H1 (cell line): Measurements from ENCODE around the gene RHO. TPM values are rescaled to one million over a fixed set of nuclear protein-coding genes. Genes with fewer than 3 reads are reported as not detected.

ENCODE experiments used
- CTCF ChIA-PET: fragments of 300-600 bp; sonication (Branson Sonifier 250); formaldehyde crosslinking; loops from one replicate; lab custom pipeline; 2021; ENCODE audit not compliant: partially characterized antibody; lab: Charles Lee
- POLR2A ChIA-PET: fragments of 300-600 bp; sonication (Branson Sonifier 250); formaldehyde crosslinking; loops from one replicate; lab custom pipeline; 2021; ENCODE audit warnings: inconsistent platforms; ENCODE audit not compliant: partially characterized antibody; lab: Charles Lee
- DNase-seq, 2 experiments: peaks; one replicate each; pipeline versions ENCODE4 v3.0.0 to v3.0.0-alpha.2; 2010 to 2022; ENCODE audit warnings: low spot score in 2 of 2, low read depth in 1 of 2, mixed read lengths in 1 of 2
- FAIRE-seq: peaks from 2 replicates; lab custom pipeline; 2011; peaks lifted over from hg19 to GRCh38; lab: Jason Lieb, UNC
- H2AFZ ChIP-seq: 2 replicates; pipeline ENCODE4 v1.8.1; 2012; ENCODE audit warnings: low read length, inconsistent platforms
- H2AK5ac ChIP-seq: 2 replicates; pipeline ENCODE4 v1.6.1; 2013; ENCODE audit warnings: low read depth, low read length
- H2BK120ac ChIP-seq: replicated peaks from 2 replicates; pipeline ENCODE3; 2013; ENCODE audit warnings: low read depth, low read length, inconsistent platforms
- H2BK12ac ChIP-seq: 2 replicates; pipeline ENCODE4 v1.6.1; 2013; ENCODE audit warnings: low read depth, low read length
- H2BK15ac ChIP-seq: 2 replicates; pipeline ENCODE4 v1.6.1; 2013; ENCODE audit warnings: low read length
- H2BK20ac ChIP-seq: 2 replicates; pipeline ENCODE4 v1.6.1; 2013; ENCODE audit warnings: low read length
- H2BK5ac ChIP-seq: 2 replicates; pipeline ENCODE4 v1.6.1; 2013; ENCODE audit warnings: low read depth, low read length
- H3K14ac ChIP-seq: 2 replicates; pipeline ENCODE4 v1.6.1; 2013; ENCODE audit warnings: inconsistent platforms; ENCODE audit not compliant: insufficient read length
- H3K18ac ChIP-seq: 2 replicates; pipeline ENCODE4 v1.6.1; 2013; ENCODE audit warnings: low read length; ENCODE audit errors: extremely low read depth
- H3K23ac ChIP-seq: 2 replicates; pipeline ENCODE4 v1.6.1; 2013; ENCODE audit warnings: inconsistent platforms; ENCODE audit not compliant: insufficient read length
- H3K23me2 ChIP-seq: 2 replicates; pipeline ENCODE4 v1.6.1; 2013; ENCODE audit warnings: low read depth, low read length
- H3K27ac ChIP-seq: 2 replicates; pipeline ENCODE4 v1.6.1; 2011; ENCODE audit warnings: low read depth, low read length, inconsistent platforms
- H3K27me3 ChIP-seq, 4 experiments: replicated peaks in 1 of 4; 1 replicate in 1 of 4; 2 replicates in 3 of 4; pipeline versions ENCODE4 v1.6.1 to v1.8.1; 2011 to 2013; ENCODE audit warnings: low read length in 3 of 4, mild to moderate bottlenecking in 3 of 4, inconsistent platforms in 2 of 4, mixed read lengths in 2 of 4, moderate library complexity in 1 of 4; ENCODE audit not compliant: control insufficient read depth in 3 of 4, insufficient read depth in 3 of 4; ENCODE audit errors: extremely low read depth in 1 of 4
- H3K36me3 ChIP-seq, 4 experiments: 2 replicates each; pipeline versions ENCODE4 v1.6.1 to v1.8.1; 2011 to 2013; ENCODE audit warnings: mild to moderate bottlenecking in 4 of 4, low read length in 3 of 4, moderate library complexity in 2 of 4, control low read depth in 1 of 4, inconsistent platforms in 1 of 4; ENCODE audit not compliant: insufficient read depth in 4 of 4, control insufficient read depth in 2 of 4
- H3K4ac ChIP-seq: replicated peaks from 2 replicates; pipeline ENCODE3; 2013; ENCODE audit warnings: low read length, low read depth, mixed read lengths, inconsistent platforms; ENCODE audit not compliant: insufficient read length
- H3K4me1 ChIP-seq, 4 experiments: replicated peaks in 1 of 4; 1 replicate in 1 of 4; 2 replicates in 3 of 4; pipeline versions ENCODE4 v1.6.1 to v1.8.1; 2011 to 2013; ENCODE audit warnings: low read length in 3 of 4, inconsistent platforms in 2 of 4, mixed read lengths in 1 of 4; ENCODE audit not compliant: insufficient read depth in 4 of 4, control insufficient read depth in 3 of 4
- H3K4me2 ChIP-seq, 2 experiments: 2 replicates each; pipeline versions ENCODE4 v1.6.1 to v1.8.1; 2011 to 2013; ENCODE audit warnings: low read depth in 2 of 2, low read length in 2 of 2, control low read depth in 1 of 2, inconsistent platforms in 1 of 2, mild to moderate bottlenecking in 1 of 2; ENCODE audit not compliant: insufficient read depth in 1 of 2
- H3K4me3 ChIP-seq, 4 experiments: fragments of 200-600, 300-600 bp in 1 of 4; sonication (generic), shearing (Covaris generic), sonication (Bioruptor Twin) in 1 of 4; 2 replicates each; pipeline versions ENCODE4 v1.5.1 to v1.8.1; 2011 to 2016; ENCODE audit warnings: low read length in 4 of 4, low read depth in 3 of 4, control low read depth in 2 of 4, inconsistent platforms in 2 of 4, mild to moderate bottlenecking in 2 of 4, mixed read lengths in 1 of 4, moderate library complexity in 1 of 4; ENCODE audit not compliant: insufficient read depth in 2 of 4; ENCODE audit errors: extremely low read depth in 1 of 4
- H3K56ac ChIP-seq: replicated peaks from 2 replicates; pipeline ENCODE3; 2013; ENCODE audit warnings: low read depth, mild to moderate bottlenecking, mixed read lengths, low read length, inconsistent platforms; ENCODE audit not compliant: insufficient read length
- H3K79me1 ChIP-seq: 2 replicates; pipeline ENCODE4 v1.6.1; 2013; ENCODE audit warnings: low read depth, low read length, control low read depth
- H3K79me2 ChIP-seq, 2 experiments: 2 replicates each; pipeline versions ENCODE4 v1.6.1 to v1.8.1; 2012 to 2013; ENCODE audit warnings: low read length in 2 of 2, mild to moderate bottlenecking in 2 of 2, inconsistent platforms in 1 of 2; ENCODE audit not compliant: insufficient read depth in 2 of 2, control insufficient read depth in 1 of 2
- H3K9ac ChIP-seq, 4 experiments: replicated peaks in 1 of 4; 1 replicate in 1 of 4; 2 replicates in 3 of 4; pipeline versions ENCODE4 v1.6.1 to v1.8.1; 2011 to 2013; ENCODE audit warnings: low read depth in 3 of 4, low read length in 3 of 4, control low read depth in 2 of 4, mild to moderate bottlenecking in 2 of 4, moderate library complexity in 2 of 4, inconsistent platforms in 1 of 4; ENCODE audit errors: extremely low read depth in 1 of 4
- H3K9me3 ChIP-seq, 2 experiments: 2 replicates each; pipeline versions ENCODE4 v1.6.1 to v1.8.1; 2012 to 2013; ENCODE audit warnings: mild to moderate bottlenecking in 2 of 2, moderate library complexity in 2 of 2, control low read depth in 1 of 2, inconsistent platforms in 1 of 2, low read depth in 1 of 2, low read length in 1 of 2, mixed read lengths in 1 of 2; ENCODE audit not compliant: insufficient read depth in 2 of 2
- H4K20me1 ChIP-seq, 2 experiments: replicated peaks in 1 of 2; 2 replicates each; pipeline versions ENCODE3 to v1.8.1; 2011 to 2013; ENCODE audit warnings: inconsistent platforms in 2 of 2, low read length in 2 of 2, mild to moderate bottlenecking in 1 of 2; ENCODE audit not compliant: insufficient read depth in 2 of 2, control insufficient read depth in 1 of 2
- H4K5ac ChIP-seq: 2 replicates; pipeline ENCODE4 v1.6.1; 2013; ENCODE audit warnings: low read length, low read depth, mixed read lengths, inconsistent platforms; ENCODE audit not compliant: insufficient read length
- H4K8ac ChIP-seq: 2 replicates; pipeline ENCODE4 v1.8.0; 2013; ENCODE audit warnings: mild to moderate bottlenecking, moderate library complexity, low read length, inconsistent platforms; ENCODE audit not compliant: insufficient read depth; ENCODE audit errors: extremely low read depth
- H4K91ac ChIP-seq: replicated peaks from 2 replicates; pipeline ENCODE3; 2013; ENCODE audit warnings: low read length, mixed read lengths, inconsistent platforms; ENCODE audit not compliant: insufficient read length
- ATF2 ChIP-seq: IDR thresholded peaks from 2 replicates; pipeline ENCODE4 v1.6.1; 2012; ENCODE audit warnings: low read length, inconsistent platforms
- ATF3 ChIP-seq: IDR thresholded peaks from 2 replicates; pipeline ENCODE4 v1.6.1; 2011; ENCODE audit warnings: low read depth, mild to moderate bottlenecking, low read length; ENCODE audit not compliant: insufficient read depth
- EZH2 ChIP-seq: fragments of 200-600 bp; sonication (generic); IDR thresholded peaks from 2 replicates; pipeline ENCODE4 v1.7.1; 2012; ENCODE audit warnings: low read depth, mild to moderate bottlenecking, moderate library complexity, low read length, inconsistent platforms; ENCODE audit not compliant: severe bottlenecking
- MAX ChIP-seq: IDR thresholded peaks from 2 replicates; pipeline ENCODE4 v1.6.1; 2012; ENCODE audit warnings: inconsistent platforms
- POU5F1 ChIP-seq: IDR thresholded peaks from 2 replicates; pipeline ENCODE4 v1.6.1; 2011; ENCODE audit warnings: low read depth, mild to moderate bottlenecking, low read length, moderate library complexity
- RNF2 ChIP-seq: fragments of 200-900, 300-1000 bp; sonication (generic); IDR thresholded peaks from 2 replicates; pipeline ENCODE4 v1.7.1; 2016; ENCODE audit warnings: borderline replicate concordance, low read depth, mild to moderate bottlenecking, antibody characterized with exemption, low read length; ENCODE audit not compliant: poor library complexity, severe bottlenecking; ENCODE audit errors: missing control alignments
- SP4 ChIP-seq: IDR thresholded peaks from 2 replicates; pipeline ENCODE4 v1.6.1; 2012; ENCODE audit warnings: low read length, inconsistent platforms
- WGBS, 2 experiments: shearing (Covaris generic) in 1 of 2; methylation state at CpG; one replicate each; pipeline versions ENCODE4 v1.1.6 to v1.1.7; 2013 to 2015; ENCODE audit warnings: low lambda C conversion rate in 2 of 2, mixed read lengths in 2 of 2, inconsistent platforms in 1 of 2, low coverage in 1 of 2, missing lambda C conversion rate in 1 of 2; ENCODE audit not compliant: insufficient replicate concordance in 2 of 2, insufficient coverage in 1 of 2, insufficient read length in 1 of 2; ENCODE audit errors: extremely low coverage in 1 of 2, missing lambda C conversion rate in 1 of 2; 5-methylcytosine and 5-hydroxymethylcytosine counted together
- polyA plus RNA-seq, 7 experiments: library from polyadenylated mRNA; depleted of rRNA in 3 of 7; stranded (reverse) in 5 of 7; unstranded in 2 of 7; fragments of >200 nt in 5 of 7; fragments of 200-250 nt in 2 of 7; gene quantifications; 1 replicate in 5 of 7; 2 replicates in 1 of 7; 4 replicates in 1 of 7; pipeline versions ENCODE4 v1.2.1 to v1.2.3, GENCODE V29; 2011 to 2013; ENCODE audit warnings: missing spikeins in 2 of 7, mixed read lengths in 2 of 7
- total RNA-seq: library from RNA; stranded (reverse); fragmentation: NEBNext Ultra II Directional; extraction: Animal tissue kit (Norgen Biotek cat#: 25700); gene quantifications from 2 replicates; pipeline ENCODE4 v1.2.1, GENCODE V29; 2021

RHO gene
- total and polyA plus RNA-seq, 2 of the 8 experiments (the other 6 are each of a cell fraction or from before 2014, with no cell fraction given), result not detected

- Histone ChIP-seq H3K9me3 (no peaks in the 10 kb centered on the region), H2BK20ac (no peak overlapping the region), H3K4me3 (no peak overlapping the region), H3K4me2 (no peak overlapping the region), H3K36me3 (no peaks in the 10 kb centered on the region), H4K8ac (no peak overlapping the region), H3K23ac (no peak overlapping the region), H2BK5ac (no peak overlapping the region), H3K9ac (no peak overlapping the region), H4K20me1 (no peaks in the 10 kb centered on the region), H2AK5ac (no peak overlapping the region), H3K18ac (no peak overlapping the region; the same call in 1 of the 2 replicates), H3K23me2 (peaks cover 2% of the 10 kb centered on the region; the same call in 1 of the 2 replicates), H2AFZ (no peak overlapping the region), H3K4ac (no peak overlapping the region), H2BK15ac (0 out of 2 replicates have a peak overlapping the region, but pooled peaks have one; percentile 92), H3K27me3 (no peaks in the 10 kb centered on the region), H3K27ac (no peak overlapping the region), H2BK120ac (no peak overlapping the region), H3K79me2 (no peaks in the 10 kb centered on the region), H3K4me1 (peaks cover 3 to 13% (median 7%) of the 10 kb centered on the region in 4 experiments; a peak in 6 of 7 replicates), H2BK12ac (0 out of 2 replicates have a peak overlapping the region, but pooled peaks have one; percentile 68), H3K79me1 (no peaks in the 10 kb centered on the region), H4K5ac (no peak overlapping the region), H4K91ac (no peak overlapping the region), H3K14ac (no peak overlapping the region), H3K56ac (no peak overlapping the region)
- CTCF ChIA-PET, result interaction anchor here (2.4 kb wide), 1 partner anchor 9 kb away, joined by 5 read pairs; no protein-coding TSS in a partner anchor
- POLR2A ChIA-PET, result interaction anchor here (0.6 kb wide), 1 partner anchor 480 kb away, joined by 3 read pairs; no protein-coding TSS in a partner anchor
- no peak for TF ChIP-seq MAX
- no peak for TF ChIP-seq ATF3
- TF ChIP-seq POU5F1, result no peak
- no peak for TF ChIP-seq RNF2
- TF ChIP-seq ATF2, result no peak
- no peak for TF ChIP-seq SP4
- TF ChIP-seq EZH2, result no peak
- FAIRE-seq (no peak), DNase-seq (no peak)
- 96% methylated on average over 19 of the region's 20 CpGs; no CpG with 5 or more reads in 1 of the 2 experiments for WGBS, 2 experiments
Measured at GRCh38 chr3:129532261-129532660, 3.8 kb downstream of the RHO start.
